Parathyroid adenoma (tissue), 2 donors: Measurements from ENCODE around the gene ADD2.
A peak's percentile ranks its signal among the peaks of the same experiment; 100 is the strongest.

ENCODE experiments used
- H2AFZ ChIP-seq: fragments of 300-600 bp; sonication (generic); one replicate; pipeline ENCODE4 v1.7.0; 2017; ENCODE audit warnings: antibody characterized with exemption, mild to moderate bottlenecking
- H3K27ac ChIP-seq: fragments of 300-600 bp; sonication (generic); one replicate; pipeline ENCODE4 v1.7.0; 2017
- H3K27me3 ChIP-seq: fragments of 300-600 bp; sonication (generic); one replicate; pipeline ENCODE4 v1.7.0; 2017; ENCODE audit warnings: low read length; ENCODE audit not compliant: control insufficient read depth, insufficient read depth
- H3K36me3 ChIP-seq: fragments of 300-600 bp; sonication (generic); one replicate; pipeline ENCODE4 v1.7.0; 2017; ENCODE audit warnings: low read length; ENCODE audit not compliant: control insufficient read depth, insufficient read depth
- H3K4me1 ChIP-seq: fragments of 300-600 bp; sonication (generic); one replicate; pipeline ENCODE4 v1.7.0; 2017; ENCODE audit warnings: control low read depth
- H3K4me2 ChIP-seq: fragments of 300-600 bp; sonication (generic); one replicate; pipeline ENCODE4 v1.7.0; 2017; ENCODE audit warnings: low read length
- H3K4me3 ChIP-seq: fragments of 300-600 bp; sonication (generic); one replicate; pipeline ENCODE4 v1.7.0; 2017; ENCODE audit warnings: low read depth, low read length
- H3K79me2 ChIP-seq: fragments of 300-600 bp; sonication (generic); one replicate; pipeline ENCODE4 v1.7.0; 2017; ENCODE audit warnings: control low read depth
- H3K9ac ChIP-seq: fragments of 300-600 bp; sonication (generic); one replicate; pipeline ENCODE4 v1.7.0; 2017; ENCODE audit warnings: mild to moderate bottlenecking
- H3K9me3 ChIP-seq: fragments of 300-600 bp; sonication (generic); one replicate; pipeline ENCODE4 v1.7.0; 2017; ENCODE audit warnings: low read length; ENCODE audit not compliant: control insufficient read depth
- TF ChIP-seq, protein P1 (sequence below): fragments of 300-600 bp; sonication (generic); IDR thresholded peaks from one replicate; pipeline ENCODE4 v1.7.0; 2017; ENCODE audit warnings: antibody characterized with exemption, mild to moderate bottlenecking
- donor health status: primary hyperparathyroidism.

The ADD2 gene

DNA sequence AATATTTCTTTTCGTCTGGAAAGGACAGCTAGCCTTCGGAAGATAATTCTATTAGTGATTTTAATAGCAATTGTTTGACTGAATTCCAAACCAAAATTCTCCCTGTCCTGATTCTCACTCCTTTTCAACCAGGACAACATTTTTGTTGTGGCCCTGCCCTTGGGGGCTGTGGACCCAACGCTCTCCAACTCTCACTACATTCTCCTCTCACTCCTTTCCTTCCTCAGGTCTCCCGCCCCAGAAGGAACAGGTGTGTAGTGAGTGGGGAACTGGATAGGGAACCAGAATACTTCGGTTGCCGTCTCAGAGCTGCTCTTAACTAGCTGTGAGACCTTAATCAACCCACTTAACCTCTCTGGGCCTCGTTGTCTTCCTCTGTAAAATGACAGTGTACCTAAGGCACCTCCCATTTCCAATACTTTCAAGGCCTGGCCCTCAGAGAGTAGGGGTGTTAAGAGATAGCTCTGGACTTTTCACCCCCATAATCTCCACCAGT, 638 bp upstream of the ADD2 start:
- Histone ChIP-seq H2AFZ (no peak overlapping the region), H3K36me3 (no peaks in the 10 kb centered on the region), H3K79me2 (no peaks in the 10 kb centered on the region)

DNA sequence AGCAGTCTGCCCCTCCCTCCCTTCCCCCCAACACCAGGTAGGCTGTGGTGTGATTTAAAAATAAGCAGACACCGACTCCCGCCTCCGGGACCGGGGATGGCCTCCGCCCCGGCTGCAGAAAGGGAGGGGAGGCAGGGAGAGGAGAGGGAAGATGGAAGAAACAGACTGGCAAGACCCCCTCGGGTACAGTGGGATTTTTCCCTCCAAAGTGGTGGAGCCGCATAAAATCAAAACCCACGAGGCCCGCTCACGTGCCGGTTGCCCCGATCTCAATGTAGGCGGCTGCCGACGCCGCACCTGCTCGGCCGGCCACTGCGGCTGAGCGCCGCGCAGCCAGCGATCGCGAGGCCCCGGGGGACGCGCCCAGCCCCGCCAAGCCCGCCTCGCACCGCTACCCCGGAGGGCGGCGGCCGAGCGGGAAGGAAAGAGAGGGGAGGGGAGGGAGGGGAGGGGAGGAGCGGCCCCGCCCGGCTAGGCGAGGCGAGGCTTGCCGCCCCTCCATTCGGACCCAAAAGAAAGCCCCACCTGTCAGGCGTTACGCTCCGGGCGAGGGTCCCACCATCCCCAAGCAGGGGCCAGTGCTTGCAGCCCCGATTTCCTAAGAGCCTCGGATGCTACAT, 811 bp downstream of the ADD2 start:
- Histone ChIP-seq H3K9ac (no peak overlapping the region), H3K4me3 (peak overlapping the region; percentile 29)

More for the DNA sequence above, 638 bp upstream of the ADD2 start:
- Histone ChIP-seq H3K9ac (no peak overlapping the region), H3K9me3 (no peaks in the 10 kb centered on the region), H3K27ac (no peak overlapping the region), H3K4me2 (no peak overlapping the region), H3K27me3 (peaks cover 3% of the 10 kb centered on the region), H3K4me3 (no peak overlapping the region), H3K4me1 (no peaks in the 10 kb centered on the region)
- TF ChIP-seq, protein P1, sequence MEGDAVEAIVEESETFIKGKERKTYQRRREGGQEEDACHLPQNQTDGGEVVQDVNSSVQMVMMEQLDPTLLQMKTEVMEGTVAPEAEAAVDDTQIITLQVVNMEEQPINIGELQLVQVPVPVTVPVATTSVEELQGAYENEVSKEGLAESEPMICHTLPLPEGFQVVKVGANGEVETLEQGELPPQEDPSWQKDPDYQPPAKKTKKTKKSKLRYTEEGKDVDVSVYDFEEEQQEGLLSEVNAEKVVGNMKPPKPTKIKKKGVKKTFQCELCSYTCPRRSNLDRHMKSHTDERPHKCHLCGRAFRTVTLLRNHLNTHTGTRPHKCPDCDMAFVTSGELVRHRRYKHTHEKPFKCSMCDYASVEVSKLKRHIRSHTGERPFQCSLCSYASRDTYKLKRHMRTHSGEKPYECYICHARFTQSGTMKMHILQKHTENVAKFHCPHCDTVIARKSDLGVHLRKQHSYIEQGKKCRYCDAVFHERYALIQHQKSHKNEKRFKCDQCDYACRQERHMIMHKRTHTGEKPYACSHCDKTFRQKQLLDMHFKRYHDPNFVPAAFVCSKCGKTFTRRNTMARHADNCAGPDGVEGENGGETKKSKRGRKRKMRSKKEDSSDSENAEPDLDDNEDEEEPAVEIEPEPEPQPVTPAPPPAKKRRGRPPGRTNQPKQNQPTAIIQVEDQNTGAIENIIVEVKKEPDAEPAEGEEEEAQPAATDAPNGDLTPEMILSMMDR: no peak

DNA sequence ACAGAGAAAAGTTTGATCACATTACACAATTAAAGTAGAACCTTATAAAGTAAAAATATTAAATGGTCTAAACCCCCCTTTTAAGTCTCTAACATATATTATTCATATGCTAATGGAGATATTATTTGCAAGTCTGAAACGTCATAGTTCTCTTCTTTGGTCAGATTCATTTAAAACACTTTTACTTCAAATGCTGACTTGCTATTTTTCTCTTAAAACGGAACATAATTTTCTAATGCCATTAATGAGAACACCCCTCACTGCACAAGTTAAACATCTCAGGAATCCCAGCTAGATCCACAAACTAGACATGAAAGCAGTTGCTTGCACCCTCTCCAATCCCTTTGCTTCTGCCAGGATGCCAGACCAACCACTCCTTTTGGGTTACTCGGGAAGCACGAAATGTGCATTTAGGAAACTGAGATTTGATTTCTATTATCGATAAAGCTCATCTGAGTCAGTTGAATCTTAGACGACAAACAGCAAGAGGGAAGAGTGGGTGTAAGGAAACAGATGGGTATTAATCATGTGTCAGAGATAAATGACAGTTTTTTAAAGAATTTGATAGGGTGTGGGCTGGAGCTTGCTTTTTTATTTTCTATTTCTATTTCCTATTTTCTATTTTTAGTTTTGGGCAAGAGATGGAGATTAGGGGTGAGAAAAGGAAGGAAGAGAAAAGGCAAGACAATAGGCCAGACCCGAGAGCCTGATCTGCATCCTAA, 1.5 kb downstream of the ADD2 start:
- Histone ChIP-seq H3K4me2 (no peak overlapping the region), H3K27me3 (peaks cover 3% of the 10 kb centered on the region), H3K4me1 (no peaks in the 10 kb centered on the region), H3K27ac (no peak overlapping the region), H2AFZ (peak overlapping the region; percentile 28), H3K9ac (no peak overlapping the region), H3K9me3 (no peaks in the 10 kb centered on the region), H3K36me3 (no peaks in the 10 kb centered on the region), H3K79me2 (no peaks in the 10 kb centered on the region), H3K4me3 (no peak overlapping the region)
- TF ChIP-seq, protein P1: no peak

More for the DNA sequence above, 811 bp downstream of the ADD2 start:
- Histone ChIP-seq H3K36me3 (no peaks in the 10 kb centered on the region), H3K4me1 (no peaks in the 10 kb centered on the region), H3K79me2 (no peaks in the 10 kb centered on the region), H3K27ac (no peak overlapping the region), H3K9me3 (no peaks in the 10 kb centered on the region), H3K4me2 (peak overlapping the region; percentile 71), H3K27me3 (peaks cover 3% of the 10 kb centered on the region), H2AFZ (peak overlapping the region; percentile 70)
- TF ChIP-seq, protein P1: no peak

DNA sequence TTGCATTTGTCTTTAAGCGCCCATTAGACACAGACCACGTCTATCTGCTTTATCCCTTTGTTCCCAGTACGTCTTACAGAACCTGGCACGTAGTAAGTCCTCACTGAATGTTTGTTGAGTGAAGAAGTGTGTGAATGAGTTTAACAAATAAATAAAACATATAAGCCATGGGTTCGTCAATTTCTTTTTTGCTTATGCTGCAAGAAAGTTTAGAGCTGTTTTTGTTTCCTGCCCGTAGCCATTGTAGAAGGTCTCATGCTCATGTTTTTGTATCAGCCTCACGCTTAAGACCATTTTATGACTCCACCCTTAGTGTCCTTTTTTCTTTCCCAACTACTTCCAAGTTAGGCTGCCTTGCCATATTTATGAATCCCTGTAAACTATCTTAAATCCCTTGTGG, 2.5 kb downstream of the ADD2 start:
- H3K36me3 ChIP-seq: no peaks in the 10 kb centered on the region
- H3K4me3 ChIP-seq: no peak overlapping the region
- H3K4me2 ChIP-seq: no peak overlapping the region
- no peaks in the 10 kb centered on the region for H3K4me1 ChIP-seq
- no peaks in the 10 kb centered on the region for H3K9me3 ChIP-seq
- no peak overlapping the region for H3K27ac ChIP-seq
- peaks cover 3% of the 10 kb centered on the region for H3K27me3 ChIP-seq
- TF ChIP-seq, protein P1: no peak
- H2AFZ ChIP-seq: no peak overlapping the region
- no peaks in the 10 kb centered on the region for H3K79me2 ChIP-seq
- H3K9ac ChIP-seq: no peak overlapping the region
